Kidney (tissue), 14 donors: ENCODE results near the gene PSMA3. TPM values are rescaled to one million over a fixed set of nuclear protein-coding genes. Genes with fewer than 3 reads are reported as not detected.

Source experiments
- DNase-seq, 5 donors: peaks; one replicate each; pipeline ENCODE4 v3.0.0-alpha.2; 2013 to 2020
- FAIRE-seq: peaks from 2 replicates; lab custom pipeline; 2012; peaks lifted over from hg19 to GRCh38; lab: Jason Lieb, UNC
- H3K27ac ChIP-seq, 2 donors: one replicate each; pipeline ENCODE4 v1.7.0; 2013; ENCODE audit warnings: low read depth in 2 of 2, low read length in 2 of 2, inconsistent platforms in 1 of 2
- H3K27me3 ChIP-seq: one replicate; pipeline ENCODE4 v1.7.1; 2013; ENCODE audit warnings: low read length, inconsistent platforms; ENCODE audit not compliant: control insufficient read depth, insufficient read depth
- H3K36me3 ChIP-seq, 3 donors: one replicate each; pipeline versions ENCODE4 v1.7.0 to v1.7.1; 2013; ENCODE audit warnings: low read length in 3 of 3, control low read depth in 1 of 3, inconsistent platforms in 1 of 3; ENCODE audit not compliant: insufficient read depth in 3 of 3, control insufficient read depth in 2 of 3
- H3K4me1 ChIP-seq, 3 donors: one replicate each; pipeline versions ENCODE4 v1.7.0 to v1.7.1; 2013; ENCODE audit warnings: low read length in 3 of 3, inconsistent platforms in 1 of 3, low read depth in 1 of 3; ENCODE audit not compliant: control insufficient read depth in 2 of 3, insufficient read depth in 2 of 3
- H3K4me3 ChIP-seq, 3 donors: one replicate each; pipeline versions ENCODE4 v1.7.0 to v1.8.1; 2013; ENCODE audit warnings: low read length in 3 of 3, control low read depth in 1 of 3, inconsistent platforms in 1 of 3
- H3K9ac ChIP-seq, 3 donors: one replicate each; pipeline versions ENCODE4 v1.7.0 to v1.7.1; 2013; ENCODE audit warnings: low read length in 3 of 3, control low read depth in 1 of 3, inconsistent platforms in 1 of 3
- H3K9me3 ChIP-seq, 3 donors: one replicate each; pipeline versions ENCODE4 v1.7.0 to v1.7.1; 2013; ENCODE audit warnings: low read length in 3 of 3, control low read depth in 1 of 3, inconsistent platforms in 1 of 3; ENCODE audit not compliant: control insufficient read depth in 2 of 3, insufficient read depth in 1 of 3
- CTCF ChIP-seq: IDR thresholded peaks from 3 replicates; pipeline ENCODE4 v1.5.1; 2012; ENCODE audit warnings: mild to moderate bottlenecking, moderate library complexity, borderline replicate concordance; ENCODE audit not compliant: insufficient read depth; ENCODE audit errors: extremely low read depth
- intact Hi-C: fragments of 100-400 bp; cut with DNase I; formaldehyde crosslinking; loops from one replicate; pipeline ENCODE4 v1.11.1; 2022
- polyA plus RNA-seq: library from polyadenylated mRNA; stranded (reverse); fragments of 350-450 nt; fragmentation: Illumina TruSeq; extraction: RNeasy Lipid Tissue Mini Kit (QIAGEN cat#74804); gene quantifications from one replicate; pipeline ENCODE4 v1.2.3, GENCODE V29; 2014; ENCODE audit warnings: low read depth, low replicate concordance; ENCODE audit not compliant: insufficient read depth
- total RNA-seq: library from RNA; stranded (reverse); fragmentation: NEBNext Ultra II Directional; extraction: Animal tissue kit (Norgen Biotek cat#: 25700); gene quantifications from one replicate; pipeline ENCODE4 v1.2.1, GENCODE V29; 2021
- donor health status: control.
- donor health status: control.
- donor health status: control.
- donor health status: control.
- donor health status: control.
- donor health status: DM: yes; HTN: yes; CAD: no.
- donor health status: Normal renal cell carcinoma (clear cell type).

The PSMA3 gene
- total and polyA plus RNA-seq, 2 donors from 2014 or later = 151 to 164 TPM

- Histone ChIP-seq H3K36me3 (peaks cover 7 to 27% (median 18%) of the 10 kb centered on the region in 3 donors), H3K27ac (no peak overlapping the region)
- no peak for TF ChIP-seq CTCF
Observed at GRCh38 chr14:58309086-58309485, 64.4 kb downstream of the PSMA3 start.

GRCh38 chr14:58313699-58314098, 69.1 kb downstream of the PSMA3 start:
- Histone ChIP-seq H3K9me3 (no peaks in the 10 kb centered on the region), H3K4me3 (no peak overlapping the region), H3K36me3 (peaks cover 1 to 18% (median 2%) of the 10 kb centered on the region in 3 donors), H3K27me3 (no peaks in the 10 kb centered on the region), H3K27ac (no peak overlapping the region), H3K9ac (no peak overlapping the region), H3K4me1 (no peaks in the 10 kb centered on the region)
- FAIRE-seq = no peak
- no peak for TF ChIP-seq CTCF
- no peak for DNase-seq
- intact Hi-C loops = no loop called here

More at GRCh38 chr14:58309086-58309485, 64.4 kb downstream of the PSMA3 start:
- no peak for DNase-seq
- H3K9ac ChIP-seq = no peak overlapping the region
- intact Hi-C loops = no loop called here
- H3K9me3 ChIP-seq = no peaks in the 10 kb centered on the region
- no peaks in the 10 kb centered on the region for H3K27me3 ChIP-seq
- FAIRE-seq = no peak
- no peak overlapping the region for H3K4me3 ChIP-seq
- no peaks in the 10 kb centered on the region for H3K4me1 ChIP-seq

- FAIRE-seq = no peak
- H3K27me3 ChIP-seq = no peaks in the 10 kb centered on the region
- no peaks in the 10 kb centered on the region for H3K9me3 ChIP-seq
- no peak overlapping the region for H3K4me3 ChIP-seq
- H3K36me3 ChIP-seq = peaks cover 0 to 13% (median 2%) of the 10 kb centered on the region in 3 donors
- DNase-seq = no peak
- H3K4me1 ChIP-seq = no peaks in the 10 kb centered on the region
- intact Hi-C loops = no loop called here
- no peak overlapping the region for H3K27ac ChIP-seq
- no peak overlapping the region for H3K9ac ChIP-seq
- TF ChIP-seq CTCF = no peak
Observed at GRCh38 chr14:58315606-58316005, 71.0 kb downstream of the PSMA3 start.

Other genes starting within 250 kb of the PSMA3 start
- gene ARMH4, start 92.6 kb upstream of the PSMA3 start, total RNA-seq = 4.9 TPM
- 14.2 TPM for gene ARMH4, start 92.6 kb upstream of the PSMA3 start, polyA plus RNA-seq
- 68.1 TPM for gene ACTR10, start 44.7 kb upstream of the PSMA3 start, total RNA-seq
- 96.6 TPM for gene ACTR10, start 44.7 kb upstream of the PSMA3 start, polyA plus RNA-seq
- gene ARID4A, start 53.7 kb downstream of the PSMA3 start, total RNA-seq = 32.5 TPM
- 3.9 TPM for gene ARID4A, start 53.7 kb downstream of the PSMA3 start, polyA plus RNA-seq
- not detected for gene TOMM20L, start 151.1 kb downstream of the PSMA3 start, total RNA-seq
- gene TOMM20L, start 151.1 kb downstream of the PSMA3 start, polyA plus RNA-seq = not detected
- gene TIMM9, start 182.7 kb downstream of the PSMA3 start, total RNA-seq = 32.8 TPM
- 80.1 TPM for gene TIMM9, start 182.7 kb downstream of the PSMA3 start, polyA plus RNA-seq
- 16.8 TPM for gene KIAA0586, start 182.9 kb downstream of the PSMA3 start, total RNA-seq
- gene KIAA0586, start 182.9 kb downstream of the PSMA3 start, polyA plus RNA-seq = 4.7 TPM